ENCODE data around the gene TMSB15A. TPM values are rescaled to one million over a fixed set of nuclear protein-coding genes. Genes with fewer than 3 reads are reported as not detected.

TMSB15A gene
- total and polyA plus RNA-seq, 2 of the 8 experiments (the other 6 are each of a cell fraction or from before 2014, with no cell fraction given) = 87.6 to 189 TPM

GRCh38 chrX:102558607-102559006, 42.1 kb upstream of the TMSB15A start:
- no peak overlapping the region for H3K4me2 ChIP-seq (ENCODE audit: insufficient read depth in 1 of 2, low read depth in 2 of 2, low read length in 2 of 2)
- H4K8ac ChIP-seq (ENCODE audit: extremely low read depth, insufficient read depth, low read length) = no peak overlapping the region
- no peaks in the 10 kb centered on the region for H3K23me2 ChIP-seq (ENCODE audit: low read depth, low read length)
- no peak for TF ChIP-seq JUN (IDR thresholded peaks at IDR 0.05; ENCODE audit: low read depth, low read length)
- no peak for TF ChIP-seq POLR2AphosphoS5 (IDR thresholded peaks at IDR 0.05; ENCODE audit: low read depth, low read length)
- TF ChIP-seq KDM1A (IDR thresholded peaks at IDR 0.05; ENCODE audit: borderline replicate concordance, low read length) = no peak
- no peak for TF ChIP-seq SUZ12 (IDR thresholded peaks at IDR 0.05; ENCODE audit: low read length)
- no peak for TF ChIP-seq ZNF274 (IDR thresholded peaks at IDR 0.05; ENCODE audit: borderline replicate concordance, extremely low read depth, low read length)
- TF ChIP-seq SP1 (IDR thresholded peaks at IDR 0.05; ENCODE audit: low read depth, low read length) = no peak
- TF ChIP-seq, protein P1, sequence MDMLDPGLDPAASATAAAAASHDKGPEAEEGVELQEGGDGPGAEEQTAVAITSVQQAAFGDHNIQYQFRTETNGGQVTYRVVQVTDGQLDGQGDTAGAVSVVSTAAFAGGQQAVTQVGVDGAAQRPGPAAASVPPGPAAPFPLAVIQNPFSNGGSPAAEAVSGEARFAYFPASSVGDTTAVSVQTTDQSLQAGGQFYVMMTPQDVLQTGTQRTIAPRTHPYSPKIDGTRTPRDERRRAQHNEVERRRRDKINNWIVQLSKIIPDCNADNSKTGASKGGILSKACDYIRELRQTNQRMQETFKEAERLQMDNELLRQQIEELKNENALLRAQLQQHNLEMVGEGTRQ (IDR thresholded peaks at IDR 0.05; ENCODE audit: low read length) = no peak
- TF ChIP-seq KDM5A (IDR thresholded peaks at IDR 0.05; ENCODE audit: low read length) = no peak
- TF ChIP-seq RXRA (IDR thresholded peaks at IDR 0.05; ENCODE audit: insufficient read depth, low read depth, low read length) = no peak
- no peak for TF ChIP-seq GTF2F1 (IDR thresholded peaks at IDR 0.05; ENCODE audit: borderline replicate concordance, low read depth, low read length)
- TF ChIP-seq TAF1 (IDR thresholded peaks at IDR 0.05; ENCODE audit: low read depth, low read length) = no peak
- no peak for TF ChIP-seq ASH2L (IDR thresholded peaks at IDR 0.05; ENCODE audit: low read length)
- WGBS, 2 experiments (ENCODE audit: extremely low coverage in 1 of 2, insufficient coverage in 1 of 2, insufficient read length in 1 of 2, insufficient replicate concordance in 2 of 2, low coverage in 1 of 2, low lambda C conversion rate in 2 of 2, missing lambda C conversion rate in 1 of 2) = 72% methylated on average over 2 of the region's 2 CpGs; no CpG with 5 or more reads in 1 of the 2 experiments
- H2BK12ac ChIP-seq (ENCODE audit: low read depth, low read length) = no peak overlapping the region
- no peak overlapping the region for H3K27ac ChIP-seq (ENCODE audit: low read depth, low read length)
- no peak overlapping the region for H2BK15ac ChIP-seq (ENCODE audit: low read length)
- H3K79me1 ChIP-seq (ENCODE audit: low read depth, low read length) = no peaks in the 10 kb centered on the region
- no peak overlapping the region for H4K5ac ChIP-seq (ENCODE audit: insufficient read length, low read depth, low read length)
- CTCF ChIA-PET (ENCODE audit: partially characterized antibody) = no interaction called here
- H3K4me3 ChIP-seq (ENCODE audit: extremely low read depth in 1 of 4, insufficient read depth in 2 of 4, low read depth in 3 of 4, low read length in 4 of 4) = no peak overlapping the region
- H3K27me3 ChIP-seq (replicated peaks in 1 of 4; ENCODE audit: control insufficient read depth in 3 of 4, extremely low read depth in 1 of 4, insufficient read depth in 3 of 4, low read length in 3 of 4) = no peaks in the 10 kb centered on the region
- no peak for DNase-seq (ENCODE audit: low read depth in 1 of 2, low spot score in 2 of 2)
- H2AFZ ChIP-seq (ENCODE audit: low read length) = no peak overlapping the region
- H3K14ac ChIP-seq (ENCODE audit: insufficient read length) = no peak overlapping the region
- no peak overlapping the region for H3K4ac ChIP-seq (replicated peaks; ENCODE audit: insufficient read length, low read depth, low read length)
- no peak overlapping the region for H3K56ac ChIP-seq (replicated peaks; ENCODE audit: insufficient read length, low read depth, low read length)
- H2BK5ac ChIP-seq (ENCODE audit: low read depth, low read length) = no peak overlapping the region
- no peak overlapping the region for H2BK120ac ChIP-seq (replicated peaks; ENCODE audit: low read depth, low read length)
- no peak overlapping the region for H2AK5ac ChIP-seq (ENCODE audit: low read depth, low read length)
- H4K91ac ChIP-seq (replicated peaks; ENCODE audit: insufficient read length, low read length) = no peak overlapping the region
- POLR2A ChIA-PET (ENCODE audit: partially characterized antibody) = no interaction called here
- H3K79me2 ChIP-seq (ENCODE audit: control insufficient read depth in 1 of 2, insufficient read depth in 2 of 2, low read length in 2 of 2) = no peaks in the 10 kb centered on the region
- FAIRE-seq = no peak
- H3K4me1 ChIP-seq (replicated peaks in 1 of 4; ENCODE audit: control insufficient read depth in 3 of 4, insufficient read depth in 4 of 4, low read length in 3 of 4) = no peaks in the 10 kb centered on the region
- H2BK20ac ChIP-seq (ENCODE audit: low read length) = no peak overlapping the region
- no peaks in the 10 kb centered on the region for H4K20me1 ChIP-seq (replicated peaks in 1 of 2; ENCODE audit: control insufficient read depth in 1 of 2, insufficient read depth in 2 of 2, low read length in 2 of 2)
- no peak overlapping the region for H3K18ac ChIP-seq (ENCODE audit: extremely low read depth, low read length)
- H3K23ac ChIP-seq (ENCODE audit: insufficient read length) = no peak overlapping the region
- no peak overlapping the region for H3K9ac ChIP-seq (replicated peaks in 1 of 4; ENCODE audit: extremely low read depth in 1 of 4, low read depth in 3 of 4, low read length in 3 of 4)
- no peaks in the 10 kb centered on the region for H3K9me3 ChIP-seq (ENCODE audit: insufficient read depth in 2 of 2, low read depth in 1 of 2, low read length in 1 of 2)
- no peaks in the 10 kb centered on the region for H3K36me3 ChIP-seq (ENCODE audit: control insufficient read depth in 2 of 4, insufficient read depth in 4 of 4, low read length in 3 of 4)

Data from H1 (cell line).